GM19468 (cell line): Measurements from ENCODE around the gene IFT43.

Experiments
- ATAC-seq: cut with Tn5 transposase; IDR thresholded peaks from one replicate; pipeline ENCODE4 v1.9.1; 2021; ENCODE audit warnings: mild to moderate bottlenecking, moderate library complexity, moderate number of reproducible peaks; ENCODE audit not compliant: unreplicated experiment; ENCODE audit errors: extremely low read depth

IFT43 gene

GRCh38 chr14:76067536-76067935 lies 82.0 kb downstream of the IFT43 start:
- no peak for ATAC-seq

- ATAC-seq: no peak
Observed at GRCh38 chr14:76073717-76074116, 88.2 kb downstream of the IFT43 start.

- ATAC-seq: no peak
Observed at GRCh38 chr14:76077340-76077739, 91.8 kb downstream of the IFT43 start.

GRCh38 chr14:76078501-76078900 lies 92.9 kb downstream of the IFT43 start:
- ATAC-seq: no peak

GRCh38 chr14:76080025-76080424 lies 94.5 kb downstream of the IFT43 start:
- no peak for ATAC-seq

GRCh38 chr14:76080471-76080870 lies 94.9 kb downstream of the IFT43 start:
- no peak for ATAC-seq

- no peak for ATAC-seq
Observed at GRCh38 chr14:76081642-76082041, 96.1 kb downstream of the IFT43 start.

- no peak for ATAC-seq
Observed at GRCh38 chr14:76083796-76084765, 98.5 kb downstream of the IFT43 start.

- ATAC-seq: no peak
Observed at GRCh38 chr14:76085358-76085757, 99.8 kb downstream of the IFT43 start.

- no peak for ATAC-seq
Observed at GRCh38 chr14:76086636-76087035, 101.1 kb downstream of the IFT43 start.

GRCh38 chr14:76088326-76088725 lies 102.8 kb downstream of the IFT43 start:
- ATAC-seq: no peak

- no peak for ATAC-seq
Observed at GRCh38 chr14:76088771-76089571, 103.4 kb downstream of the IFT43 start.

- no peak for ATAC-seq
Observed at GRCh38 chr14:76089575-76089974, 104.0 kb downstream of the IFT43 start.

GRCh38 chr14:76090616-76091391 lies 105.2 kb downstream of the IFT43 start:
- ATAC-seq: no peak

GRCh38 chr14:76093077-76093476 lies 107.5 kb downstream of the IFT43 start:
- no peak for ATAC-seq

- no peak for ATAC-seq
Observed at GRCh38 chr14:76096257-76096656, 110.7 kb downstream of the IFT43 start.

- ATAC-seq: no peak
Observed at GRCh38 chr14:76097547-76097946, 112.0 kb downstream of the IFT43 start.

- no peak for ATAC-seq
Observed at GRCh38 chr14:76098047-76098446, 112.5 kb downstream of the IFT43 start.

- no peak for ATAC-seq
Observed at GRCh38 chr14:76098916-76099675, 113.5 kb downstream of the IFT43 start.

GRCh38 chr14:76100236-76100635 lies 114.7 kb downstream of the IFT43 start:
- no peak for ATAC-seq
